Fibroblast of the aortic adventitia (primary cell): ENCODE measurements around the gene REEP1. TPM values are rescaled to one million over a fixed set of nuclear protein-coding genes. Genes with fewer than 3 reads are reported as not detected.

Source experiments
- DNase-seq: peaks from one replicate; pipeline ENCODE4 v3.0.0-alpha.2; 2010; ENCODE audit warnings: low read depth
- H3K4me3 ChIP-seq: 2 replicates; pipeline ENCODE4 v1.5.1; 2011; ENCODE audit warnings: low read depth, mild to moderate bottlenecking, control low read depth, low read length, moderate library complexity
- small RNA-seq: library from RNA; depleted of rRNA; stranded (forward); fragments of <200 nt; gene quantifications from one replicate; pipeline ENCODE3, GENCODE V24; 2012
- total RNA-seq: library from RNA; depleted of rRNA; stranded (reverse); fragments of >200 nt; gene quantifications from 2 replicates; pipeline ENCODE4 v1.2.3, GENCODE V29; 2012; ENCODE audit warnings: low replicate concordance
- TF ChIP-seq, protein P1 (sequence below): IDR thresholded peaks from 2 replicates; pipeline ENCODE4 v1.5.1; 2011; ENCODE audit warnings: mild to moderate bottlenecking, low read length, control low read depth, inconsistent platforms; ENCODE audit not compliant: insufficient read depth

REEP1 gene
- total RNA-seq, 1 donor, result 0.27 TPM

DNA sequence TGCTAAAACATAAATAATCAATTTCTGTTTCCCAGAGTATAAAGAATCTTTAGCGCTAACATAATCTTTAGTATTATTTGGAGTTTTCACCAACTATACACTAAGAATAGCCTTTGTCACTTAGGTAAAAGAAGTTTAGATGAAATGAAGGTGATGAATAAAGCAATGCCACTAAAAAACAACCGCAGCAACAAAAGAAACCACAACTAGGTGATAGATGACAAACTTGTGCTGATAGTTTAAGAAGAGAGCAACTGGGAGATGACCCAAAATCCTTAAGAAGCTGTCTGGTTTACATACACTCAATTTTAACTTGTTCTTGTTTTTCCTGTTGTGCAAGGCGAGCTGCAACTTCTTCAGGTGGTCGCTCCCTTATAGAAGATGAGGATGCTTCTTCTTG, 167.0 kb downstream of the REEP1 start:
- no peak overlapping the region for H3K4me3 ChIP-seq
- DNase-seq, result no peak
- TF ChIP-seq, protein P1, sequence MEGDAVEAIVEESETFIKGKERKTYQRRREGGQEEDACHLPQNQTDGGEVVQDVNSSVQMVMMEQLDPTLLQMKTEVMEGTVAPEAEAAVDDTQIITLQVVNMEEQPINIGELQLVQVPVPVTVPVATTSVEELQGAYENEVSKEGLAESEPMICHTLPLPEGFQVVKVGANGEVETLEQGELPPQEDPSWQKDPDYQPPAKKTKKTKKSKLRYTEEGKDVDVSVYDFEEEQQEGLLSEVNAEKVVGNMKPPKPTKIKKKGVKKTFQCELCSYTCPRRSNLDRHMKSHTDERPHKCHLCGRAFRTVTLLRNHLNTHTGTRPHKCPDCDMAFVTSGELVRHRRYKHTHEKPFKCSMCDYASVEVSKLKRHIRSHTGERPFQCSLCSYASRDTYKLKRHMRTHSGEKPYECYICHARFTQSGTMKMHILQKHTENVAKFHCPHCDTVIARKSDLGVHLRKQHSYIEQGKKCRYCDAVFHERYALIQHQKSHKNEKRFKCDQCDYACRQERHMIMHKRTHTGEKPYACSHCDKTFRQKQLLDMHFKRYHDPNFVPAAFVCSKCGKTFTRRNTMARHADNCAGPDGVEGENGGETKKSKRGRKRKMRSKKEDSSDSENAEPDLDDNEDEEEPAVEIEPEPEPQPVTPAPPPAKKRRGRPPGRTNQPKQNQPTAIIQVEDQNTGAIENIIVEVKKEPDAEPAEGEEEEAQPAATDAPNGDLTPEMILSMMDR, result no peak

Small RNAs within 50 kb of the gene (small RNA-seq; reads per million reads assigned to genes)
- gene MIR4779 (not detected), gene RF00096 (not detected), gene RF00413 (not detected)

Other genes with a start within 250 kb of the REEP1 start
- 29.4 and 43.1 TPM in 2 replicates for gene POLR1A, start 231.7 kb downstream of the REEP1 start, total RNA-seq
- gene PTCD3, start 231.4 kb downstream of the REEP1 start, total RNA-seq, result 61.6 and 71.9 TPM in 2 replicates
- 47.8 and 76.6 TPM in 2 replicates for gene IMMT, start 142.2 kb downstream of the REEP1 start, total RNA-seq
- gene MRPL35, start 138.2 kb downstream of the REEP1 start, total RNA-seq, result 24.5 and 35.8 TPM in 2 replicates
- gene KDM3A, start 103.7 kb upstream of the REEP1 start, total RNA-seq, result 28.9 and 52.5 TPM in 2 replicates
- 87.5 and 202 TPM in 2 replicates for gene CHMP3, start 225.8 kb upstream of the REEP1 start, total RNA-seq